ENCODE measurements around the gene FOXO1.
A peak's percentile ranks its signal among the peaks of the same experiment; 100 is the strongest.

DNA sequence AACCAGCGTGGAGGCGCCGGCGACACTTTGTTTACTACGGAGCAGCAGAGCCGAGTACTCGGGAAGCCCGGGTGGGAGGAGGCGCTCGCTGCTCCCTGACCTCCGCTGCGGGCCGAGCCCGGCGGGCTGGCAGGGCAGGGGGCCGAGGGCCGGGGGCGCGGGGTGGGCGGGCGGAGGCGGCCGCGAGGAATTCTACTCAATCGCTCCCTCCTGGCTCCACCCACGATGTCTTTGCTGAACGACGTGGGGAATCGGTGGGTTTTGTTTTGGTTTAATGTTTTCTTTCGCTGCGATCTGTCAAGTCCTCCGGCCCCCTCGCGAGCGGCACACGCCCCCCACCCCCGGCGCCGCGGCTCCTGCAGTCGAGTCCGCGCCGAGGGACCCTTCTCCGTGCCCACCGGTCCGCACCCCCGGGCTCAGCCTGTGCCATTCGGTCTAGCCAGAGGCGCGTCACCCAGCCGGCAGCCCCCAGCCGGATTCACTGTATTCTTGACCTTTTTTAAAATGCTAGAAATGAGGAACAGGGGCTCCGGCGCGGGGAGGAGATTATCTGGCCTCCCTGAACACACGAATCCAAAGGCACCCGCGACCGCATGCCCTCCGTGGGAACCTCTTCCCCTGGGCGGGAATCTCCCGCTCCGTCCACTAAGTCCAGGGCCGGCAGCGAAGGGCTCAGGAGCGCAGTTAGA lies 636 bp upstream of the FOXO1 start:
- no peak for TF ChIP-seq CTCF (IDR thresholded peaks at IDR 0.05 in 8 of 11, conservative IDR thresholded peaks at IDR 0.05 in 3 of 11)
- TF ChIP-seq POLR2AphosphoS5 (IDR thresholded peaks at IDR 0.05) = peak in 2 of 3 donors; percentile 55 to 67
- peak in 1 of 3 donors; percentile 6 for TF ChIP-seq POLR2A (IDR thresholded peaks at IDR 0.05)
